Trophoblast cell (in vitro differentiated cells and primary cell): ENCODE measurements around the gene TPM4.

Experiments used
- DNase-seq, 2 donors: peaks; one replicate each; pipeline ENCODE4 v3.0.0-alpha.2; 2016
- H2AFZ ChIP-seq: 2 replicates; pipeline ENCODE4 v1.6.1; 2013; ENCODE audit warnings: low read length, moderate library complexity, mild to moderate bottlenecking; ENCODE audit not compliant: insufficient read depth, poor library complexity
- H2AK5ac ChIP-seq: 2 replicates; pipeline ENCODE4 v1.6.1; 2013; ENCODE audit warnings: mild to moderate bottlenecking, low read length
- H2BK120ac ChIP-seq: 2 replicates; pipeline ENCODE4 v1.6.1; 2013; ENCODE audit warnings: low read length, mild to moderate bottlenecking, moderate library complexity; ENCODE audit not compliant: insufficient read depth, poor library complexity
- H2BK12ac ChIP-seq: 2 replicates; pipeline ENCODE4 v1.6.1; 2013; ENCODE audit warnings: mild to moderate bottlenecking, low read length, moderate library complexity
- H2BK5ac ChIP-seq: 2 replicates; pipeline ENCODE4 v1.6.1; 2013; ENCODE audit warnings: low read length, low read depth, moderate library complexity, mild to moderate bottlenecking; ENCODE audit not compliant: poor library complexity
- H3K14ac ChIP-seq: 2 replicates; pipeline ENCODE4 v1.6.1; 2013; ENCODE audit warnings: mild to moderate bottlenecking, low read length
- H3K18ac ChIP-seq: 2 replicates; pipeline ENCODE4 v1.6.1; 2013; ENCODE audit warnings: mild to moderate bottlenecking, low read length
- H3K23ac ChIP-seq: 2 replicates; pipeline ENCODE4 v1.6.1; 2013; ENCODE audit warnings: low read length
- H3K27ac ChIP-seq: 2 replicates; pipeline ENCODE4 v1.5.1; 2013; ENCODE audit warnings: low read depth, mild to moderate bottlenecking, inconsistent platforms, low read length, moderate library complexity
- H3K27me3 ChIP-seq: 2 replicates; pipeline ENCODE4 v1.6.1; 2013; ENCODE audit warnings: inconsistent platforms, mild to moderate bottlenecking, low read length, moderate library complexity; ENCODE audit not compliant: insufficient read depth
- H3K36me3 ChIP-seq, 2 experiments: 1 replicate in 1 of 2; 2 replicates in 1 of 2; pipeline ENCODE4 v1.6.1; 2013; ENCODE audit warnings: low read length in 2 of 2, mild to moderate bottlenecking in 2 of 2, moderate library complexity in 1 of 2; ENCODE audit not compliant: insufficient read depth in 2 of 2, control insufficient read depth in 1 of 2
- H3K4ac ChIP-seq: 2 replicates; pipeline ENCODE4 v1.6.1; 2013; ENCODE audit warnings: low read depth, mild to moderate bottlenecking, low read length, moderate library complexity
- H3K4me1 ChIP-seq, 2 experiments: 1 replicate in 1 of 2; 2 replicates in 1 of 2; pipeline ENCODE4 v1.6.1; 2013; ENCODE audit warnings: low read length in 2 of 2, mild to moderate bottlenecking in 2 of 2, moderate library complexity in 1 of 2; ENCODE audit not compliant: insufficient read depth in 2 of 2, control insufficient read depth in 1 of 2
- H3K4me2 ChIP-seq: 2 replicates; pipeline ENCODE4 v1.6.1; 2013; ENCODE audit warnings: inconsistent platforms, mild to moderate bottlenecking, low read length, moderate library complexity
- H3K4me3 ChIP-seq: 2 replicates; pipeline ENCODE4 v1.5.1; 2013; ENCODE audit warnings: mild to moderate bottlenecking, low read depth, low read length, inconsistent platforms
- H3K79me1 ChIP-seq: one replicate; pipeline ENCODE4 v1.6.1; 2013; ENCODE audit warnings: low read length
- H3K79me2 ChIP-seq: 2 replicates; pipeline ENCODE4 v1.6.1; 2013; ENCODE audit warnings: low read length, mild to moderate bottlenecking; ENCODE audit not compliant: control insufficient read depth, insufficient read depth, poor library complexity
- H3K9ac ChIP-seq: 2 replicates; pipeline ENCODE4 v1.6.1; 2013; ENCODE audit warnings: mild to moderate bottlenecking, low read length
- H3K9me3 ChIP-seq: 2 replicates; pipeline ENCODE4 v1.6.1; 2013; ENCODE audit warnings: low read depth, mild to moderate bottlenecking, control low read depth, inconsistent platforms, low read length; ENCODE audit not compliant: insufficient read depth
- H4K12ac ChIP-seq: 2 replicates; pipeline ENCODE4 v1.6.1; 2013; ENCODE audit warnings: low read depth, mild to moderate bottlenecking, low read length, moderate library complexity
- H4K8ac ChIP-seq: 2 replicates; pipeline ENCODE4 v1.6.1; 2013; ENCODE audit warnings: low read depth, mild to moderate bottlenecking, low read length, moderate library complexity
- H4K91ac ChIP-seq: one replicate; pipeline ENCODE4 v1.6.1; 2013; ENCODE audit warnings: low read depth, mild to moderate bottlenecking, low read length, moderate library complexity
- WGBS: extraction: QIAGEN DNeasy Blood & Tissue Kit; methylation state at CpG from one replicate; pipeline ENCODE4 v1.1.7; 2013; ENCODE audit warnings: missing lambda C conversion rate; ENCODE audit not compliant: insufficient read length, insufficient coverage; ENCODE audit errors: extremely low coverage; 5-methylcytosine and 5-hydroxymethylcytosine counted together

The TPM4 gene

DNA sequence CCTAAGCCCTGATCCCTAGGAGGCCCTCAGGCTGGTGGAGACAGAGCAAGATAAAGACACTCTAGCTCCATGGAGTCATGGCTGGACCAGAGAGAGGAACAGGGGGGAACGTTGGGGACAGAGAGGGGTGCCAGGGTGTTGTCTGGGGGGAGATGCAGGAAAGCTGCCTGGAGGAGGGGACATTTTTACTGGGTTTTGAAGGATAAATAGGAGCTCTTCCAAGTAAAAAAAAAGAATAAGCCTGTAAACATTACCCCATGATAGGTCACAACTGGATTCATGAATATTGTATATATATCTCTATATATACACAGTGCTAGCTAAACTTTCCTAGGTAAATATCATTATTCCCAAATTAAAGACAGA lies 67.9 kb downstream of the TPM4 start:
- no CpG with 5 or more reads among the region's 1 CpG for WGBS
- no peak overlapping the region for H2BK5ac ChIP-seq

GRCh38 chr19:16146112-16146511 lies 69.8 kb downstream of the TPM4 start:
- Histone ChIP-seq H2AFZ (no peak overlapping the region), H3K27ac (no peak overlapping the region), H2BK5ac (no peak overlapping the region), H4K8ac (no peak overlapping the region), H4K12ac (no peak overlapping the region), H2BK12ac (no peak overlapping the region), H3K36me3 (no peaks in the 10 kb centered on the region), H3K9ac (no peak overlapping the region), H3K27me3 (no peaks in the 10 kb centered on the region), H3K14ac (no peak overlapping the region), H2AK5ac (no peak overlapping the region), H4K91ac (no peak overlapping the region), H3K4me1 (peaks cover 4 to 7% of the 10 kb centered on the region in 2 experiments), H3K18ac (no peak overlapping the region), H3K23ac (no peak overlapping the region), H3K4ac (no peak overlapping the region), H3K79me1 (no peaks in the 10 kb centered on the region), H3K4me2 (no peak overlapping the region), H3K79me2 (no peaks in the 10 kb centered on the region), H3K9me3 (no peaks in the 10 kb centered on the region), H2BK120ac (no peak overlapping the region), H3K4me3 (no peak overlapping the region)
- DNase-seq: no peak
- no CpG with 5 or more reads among the region's 5 CpGs for WGBS

More for the DNA sequence above, 67.9 kb downstream of the TPM4 start:
- no peak overlapping the region for H2BK12ac ChIP-seq
- H3K36me3 ChIP-seq: no peaks in the 10 kb centered on the region
- H3K23ac ChIP-seq: no peak overlapping the region
- no peak overlapping the region for H3K27ac ChIP-seq
- no peak overlapping the region for H3K14ac ChIP-seq
- H3K79me1 ChIP-seq: no peaks in the 10 kb centered on the region
- no peak overlapping the region for H3K18ac ChIP-seq
- H3K27me3 ChIP-seq: no peaks in the 10 kb centered on the region
- no peak overlapping the region for H3K4me2 ChIP-seq
- no peak overlapping the region for H4K91ac ChIP-seq
- no peak overlapping the region for H2AK5ac ChIP-seq
- no peak overlapping the region for H4K12ac ChIP-seq
- no peak overlapping the region for H4K8ac ChIP-seq
- no peak for DNase-seq
- H3K4me1 ChIP-seq: peaks cover 4 to 7% of the 10 kb centered on the region in 2 experiments
- no peak overlapping the region for H3K4ac ChIP-seq
- no peaks in the 10 kb centered on the region for H3K9me3 ChIP-seq
- no peak overlapping the region for H3K4me3 ChIP-seq
- no peaks in the 10 kb centered on the region for H3K79me2 ChIP-seq
- H2BK120ac ChIP-seq: no peak overlapping the region
- no peak overlapping the region for H2AFZ ChIP-seq
- H3K9ac ChIP-seq: no peak overlapping the region

DNA sequence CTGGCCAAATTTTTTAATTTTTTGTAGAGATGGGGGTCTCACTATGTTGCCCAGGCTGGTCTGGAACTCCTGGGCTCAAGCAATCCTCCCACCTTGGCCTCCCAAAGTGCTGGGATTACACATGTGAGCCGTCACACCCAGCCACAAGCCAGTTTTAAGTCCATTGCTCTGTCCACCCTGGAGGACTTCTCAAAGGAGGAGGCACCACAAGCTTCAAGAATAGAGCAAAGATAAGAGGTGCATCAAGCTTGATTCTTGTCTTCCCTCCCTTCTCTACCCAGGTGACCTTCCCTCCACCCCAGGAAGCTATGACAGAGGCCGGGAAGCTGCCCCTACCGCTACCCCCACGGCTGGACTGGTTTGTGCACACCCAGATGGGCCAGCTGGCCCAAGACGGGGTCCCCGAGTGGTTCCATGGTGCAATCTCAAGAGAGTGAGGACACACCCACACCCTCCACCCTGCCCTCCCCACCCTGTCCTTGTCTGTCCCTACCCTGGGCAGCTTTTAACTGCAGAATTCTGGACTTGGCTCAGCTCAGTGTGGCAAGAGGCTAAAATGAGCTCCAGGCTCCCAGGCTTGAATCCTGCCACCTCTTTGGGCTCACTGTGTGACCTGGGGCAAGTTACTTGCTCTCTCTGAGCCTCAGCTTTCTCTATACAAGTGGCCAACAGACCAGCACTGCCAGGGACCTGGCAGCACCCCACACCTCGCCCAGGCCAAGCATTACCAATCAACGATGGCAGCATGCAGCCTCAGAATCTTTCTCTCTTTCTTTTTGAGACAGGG lies 72.3 kb downstream of the TPM4 start:
- Histone ChIP-seq H2BK120ac (no peak overlapping the region), H3K27me3 (no peaks in the 10 kb centered on the region), H3K79me1 (no peaks in the 10 kb centered on the region), H3K18ac (no peak overlapping the region), H2BK5ac (no peak overlapping the region), H3K4me3 (no peak overlapping the region), H3K9me3 (no peaks in the 10 kb centered on the region), H3K4ac (no peak overlapping the region), H3K79me2 (no peaks in the 10 kb centered on the region), H3K36me3 (no peaks in the 10 kb centered on the region), H3K14ac (no peak overlapping the region), H2BK12ac (no peak overlapping the region), H3K27ac (no peak overlapping the region), H3K9ac (no peak overlapping the region), H3K23ac (no peak overlapping the region), H2AK5ac (no peak overlapping the region), H3K4me2 (no peak overlapping the region), H4K91ac (no peak overlapping the region), H4K12ac (no peak overlapping the region), H4K8ac (no peak overlapping the region), H3K4me1 (peaks cover 3% of the 10 kb centered on the region in 2 experiments), H2AFZ (no peak overlapping the region)
- DNase-seq: no peak
- WGBS: no CpG with 5 or more reads among the region's 8 CpGs
